SK-N-SH (cell line): ENCODE results near the gene HDGFL2. TPM values are rescaled to one million over a fixed set of nuclear protein-coding genes. Genes with fewer than 3 reads are reported as not detected.

ENCODE experiments used
- CTCF ChIA-PET: fragments of 300-600, 350-600 bp; formaldehyde crosslinking; extraction: SDS; loops from one replicate; lab custom pipeline; 2021; lab: Yijun Ruan, JAX
- POLR2A ChIA-PET: fragments of 350-600 bp; sonication (Branson Sonifier 250); formaldehyde crosslinking; extraction: SDS; loops from one replicate; lab custom pipeline; 2020; ENCODE audit warnings: antibody characterized with exemption, inconsistent platforms; lab: Yijun Ruan, JAX
- DNase-seq: peaks from one replicate; pipeline ENCODE4 v3.0.0; 2012
- H2AFZ ChIP-seq: fragments of 200-600 bp; sonication (generic); 2 replicates; pipeline ENCODE4 v1.8.1; 2016; ENCODE audit warnings: antibody characterized with exemption, mild to moderate bottlenecking, low read depth
- H3F3A ChIP-seq: fragments of 200-600 bp; sonication (generic); replicated peaks from 2 replicates; pipeline ENCODE3; 2016; ENCODE audit warnings: antibody characterized with exemption, mild to moderate bottlenecking; ENCODE audit not compliant: insufficient read depth
- H3K27ac ChIP-seq, 2 experiments: fragments of 200-500 bp in 1 of 2; fragments of 200-600 bp in 1 of 2; sonication (Bioruptor generic) in 1 of 2; sonication (generic), shearing (Covaris generic) in 1 of 2; 2 replicates each; pipeline versions ENCODE4 v1.5.1 to v1.6.1; 2014 to 2016; ENCODE audit warnings: low read depth in 2 of 2, inconsistent platforms in 1 of 2, low read length in 1 of 2, mild to moderate bottlenecking in 1 of 2, mixed read lengths in 1 of 2
- H3K27me3 ChIP-seq: fragments of 200-600 bp; sonication (generic), shearing (Covaris generic); 2 replicates; pipeline ENCODE4 v1.6.1; 2016; ENCODE audit warnings: mixed run types; ENCODE audit not compliant: insufficient read depth
- H3K36me3 ChIP-seq, 2 experiments: fragments of 200-500 bp in 1 of 2; fragments of 200-600 bp in 1 of 2; sonication (Bioruptor generic) in 1 of 2; sonication (generic) in 1 of 2; replicated peaks in 1 of 2; 2 replicates each; pipeline versions ENCODE3 to v1.5.1; 2014 to 2016; ENCODE audit warnings: low read length in 1 of 2, mild to moderate bottlenecking in 1 of 2; ENCODE audit not compliant: insufficient read depth in 2 of 2, control insufficient read depth in 1 of 2
- H3K4me1 ChIP-seq, 2 experiments: fragments of 200-500 bp in 1 of 2; fragments of 200-600 bp in 1 of 2; sonication (Bioruptor generic) in 1 of 2; sonication (generic), shearing (Covaris generic) in 1 of 2; 2 replicates each; pipeline versions ENCODE4 v1.5.1 to v1.6.1; 2014 to 2016; ENCODE audit warnings: low read depth in 1 of 2, low read length in 1 of 2, mixed run types in 1 of 2; ENCODE audit not compliant: insufficient read depth in 2 of 2, control insufficient read depth in 1 of 2
- H3K4me2 ChIP-seq: fragments of 200-600 bp; sonication (generic), shearing (Covaris generic); 2 replicates; pipeline ENCODE4 v1.6.1; 2017; ENCODE audit warnings: mixed run types
- H3K4me3 ChIP-seq, 2 experiments: fragments of 200-500 bp in 1 of 2; fragments of 200-600 bp in 1 of 2; sonication (Bioruptor generic) in 1 of 2; sonication (generic), shearing (Covaris generic) in 1 of 2; 2 replicates each; pipeline versions ENCODE4 v1.5.1 to v1.8.1; 2014 to 2016; ENCODE audit warnings: low read depth in 2 of 2, inconsistent platforms in 1 of 2, low read length in 1 of 2, mild to moderate bottlenecking in 1 of 2, mixed read lengths in 1 of 2, moderate library complexity in 1 of 2
- H3K79me2 ChIP-seq: fragments of 200-600 bp; sonication (generic); 2 replicates; pipeline ENCODE4 v1.8.1; 2017; ENCODE audit warnings: mild to moderate bottlenecking; ENCODE audit not compliant: insufficient read depth
- H3K9ac ChIP-seq: fragments of 200-600 bp; sonication (generic); 2 replicates; pipeline ENCODE4 v1.6.1; 2017; ENCODE audit warnings: mixed run types
- H3K9me2 ChIP-seq: fragments of 200-600 bp; sonication (generic); 2 replicates; pipeline ENCODE4 v1.6.1; 2017; ENCODE audit warnings: mixed run types
- H3K9me3 ChIP-seq: fragments of 200-600 bp; sonication (generic); 2 replicates; pipeline ENCODE4 v1.6.1; 2017; ENCODE audit warnings: mixed run types, mild to moderate bottlenecking, moderate library complexity
- H4K20me1 ChIP-seq: fragments of 200-600 bp; sonication (generic); 2 replicates; pipeline ENCODE4 v1.6.1; 2017; ENCODE audit warnings: mild to moderate bottlenecking, mixed run types; ENCODE audit not compliant: insufficient read depth
- CTCF ChIP-seq: fragments of 200-600 bp; sonication (generic); IDR thresholded peaks from 2 replicates; pipeline ENCODE4 v1.6.1; 2017; ENCODE audit warnings: antibody characterized with exemption, mild to moderate bottlenecking, moderate library complexity
- ELF1 ChIP-seq: IDR thresholded peaks from 2 replicates; pipeline ENCODE4 v1.4.0; 2012
- EZH2phosphoT487 ChIP-seq: fragments of 200-600 bp; sonication (generic); IDR thresholded peaks from 2 replicates; pipeline ENCODE4 v1.6.1; 2017; ENCODE audit warnings: low read depth, mixed run types, mild to moderate bottlenecking, antibody characterized with exemption, moderate library complexity, borderline replicate concordance
- GATA2 ChIP-seq: sonication (generic); formaldehyde crosslinking; IDR thresholded peaks from 2 replicates; pipeline ENCODE4 v1.5.0; 2020; ENCODE audit warnings: mild to moderate bottlenecking, missing genetic modification reagents
- IRF3 ChIP-seq: fragments of 150-350 bp; IDR thresholded peaks from 2 replicates; pipeline ENCODE4 v1.6.1; 2016; ENCODE audit warnings: mild to moderate bottlenecking, low read depth, low read length
- JUND ChIP-seq: IDR thresholded peaks from 2 replicates; pipeline ENCODE4 v1.4.0; 2012
- MXI1 ChIP-seq: IDR thresholded peaks from 2 replicates; pipeline ENCODE4 v1.6.1; 2012; ENCODE audit warnings: mild to moderate bottlenecking, low read depth, low read length, improper control_type of control experiment
- NRF1 ChIP-seq: IDR thresholded peaks from 2 replicates; pipeline ENCODE4 v1.6.1; 2012; ENCODE audit warnings: low read depth, mild to moderate bottlenecking, low read length
- PBX3 ChIP-seq: IDR thresholded peaks from 2 replicates; pipeline ENCODE4; 2012
- POLR2AphosphoS5 ChIP-seq: IDR thresholded peaks from 2 replicates; pipeline ENCODE4 v1.6.1; 2012; ENCODE audit warnings: low read depth, low read length
- RAD21 ChIP-seq: IDR thresholded peaks from 2 replicates; pipeline ENCODE4 v1.6.1; 2012; ENCODE audit warnings: mild to moderate bottlenecking, low read length
- RFX5 ChIP-seq: IDR thresholded peaks from 2 replicates; pipeline ENCODE4 v1.6.1; 2012; ENCODE audit warnings: mild to moderate bottlenecking, improper control_type of control experiment, low read length
- RXRA ChIP-seq: IDR thresholded peaks from 2 replicates; pipeline ENCODE4 v1.4.0; 2012; ENCODE audit warnings: low read depth, mild to moderate bottlenecking, borderline replicate concordance
- SMC3 ChIP-seq: IDR thresholded peaks from 2 replicates; pipeline ENCODE4 v1.6.1; 2012; ENCODE audit warnings: low read depth, low read length, improper control_type of control experiment
- TAF1 ChIP-seq: IDR thresholded peaks from 2 replicates; pipeline ENCODE4 v1.6.1; 2012; ENCODE audit warnings: low read depth, mild to moderate bottlenecking, low read length, moderate library complexity, borderline replicate concordance
- TEAD4 ChIP-seq: IDR thresholded peaks from 2 replicates; pipeline ENCODE4 v1.4.0; 2012; ENCODE audit warnings: mild to moderate bottlenecking, borderline replicate concordance; ENCODE audit not compliant: insufficient read depth
- USF1 ChIP-seq: IDR thresholded peaks from 2 replicates; pipeline ENCODE4 v1.4.0; 2012; ENCODE audit warnings: low read depth, borderline replicate concordance
- USF2 ChIP-seq: fragments of 150-350 bp; IDR thresholded peaks from 2 replicates; pipeline ENCODE4 v1.6.1; 2017; ENCODE audit warnings: antibody characterized with exemption, low read length, low read depth, borderline replicate concordance
- YY1 ChIP-seq: IDR thresholded peaks from 2 replicates; pipeline ENCODE4 v1.4.0; 2012; ENCODE audit warnings: low read depth, mild to moderate bottlenecking
- WGBS: methylation state at CpG from one replicate; pipeline ENCODE4 v1.1.6; 2017; ENCODE audit warnings: low lambda C conversion rate; 5-methylcytosine and 5-hydroxymethylcytosine counted together
- polyA plus RNA-seq, 3 experiments: library from polyadenylated mRNA; depleted of rRNA; stranded (reverse); fragments of >200 nt; gene quantifications; 2 replicates each; pipeline ENCODE4 v1.2.3, GENCODE V29; 2012

Gene HDGFL2
- polyA plus RNA-seq, 1 of the 3 experiments (the other 2 are of a cell fraction): 77.8 TPM

- ChIA-PET CTCF (no interaction called here), POLR2A (no interaction called here)
- no peaks in the 10 kb centered on the region for H3K9me2 ChIP-seq
- TF ChIP-seq RFX5 (no peak), SMC3 (no peak), USF2 (no peak), EZH2phosphoT487 (no peak), NRF1 (no peak), MXI1 (no peak), YY1 (no peak), JUND (no peak), CTCF (no peak), USF1 (no peak), ELF1 (no peak), GATA2 (CRISPR knock-in tag) (no peak), TAF1 (no peak)
- peaks cover 14 to 24% of the 10 kb centered on the region in 2 experiments for H3K36me3 ChIP-seq
- DNase-seq: no peak
- H4K20me1 ChIP-seq: no peaks in the 10 kb centered on the region
- no peak overlapping the region for H3K27ac ChIP-seq
- H3K4me2 ChIP-seq: no peak overlapping the region
- H2AFZ ChIP-seq: no peak overlapping the region
- no peaks in the 10 kb centered on the region for H3K9me3 ChIP-seq
- H3K79me2 ChIP-seq: no peaks in the 10 kb centered on the region; the same call in 1 of the 2 replicates
- no peak overlapping the region for H3K4me3 ChIP-seq
- H3K27me3 ChIP-seq: no peaks in the 10 kb centered on the region
- no peaks in the 10 kb centered on the region for H3K4me1 ChIP-seq
- 97% methylated on average over 19 of the region's 21 CpGs for WGBS
- no peaks in the 10 kb centered on the region for H3F3A ChIP-seq
- no peak overlapping the region for H3K9ac ChIP-seq
Observed at GRCh38 chr19:4491446-4491845, 19.3 kb downstream of the HDGFL2 start.

- H3K27me3 ChIP-seq: no peaks in the 10 kb centered on the region
- H3K9me3 ChIP-seq: no peaks in the 10 kb centered on the region
- H3K27ac ChIP-seq: no peak overlapping the region
- no peaks in the 10 kb centered on the region for H3K9me2 ChIP-seq
- no peak overlapping the region for H3K9ac ChIP-seq
- POLR2A ChIA-PET: no interaction called here
- no peak overlapping the region for H2AFZ ChIP-seq
- no peaks in the 10 kb centered on the region for H3K4me1 ChIP-seq
- DNase-seq: no peak
- no peaks in the 10 kb centered on the region; the same call in 1 of the 2 replicates for H3K79me2 ChIP-seq
- 98% methylated on average over 3 of the region's 3 CpGs for WGBS
- CTCF ChIA-PET: no interaction called here
- no peak overlapping the region for H3K4me2 ChIP-seq
- H3F3A ChIP-seq: no peaks in the 10 kb centered on the region
- H3K36me3 ChIP-seq: peaks cover 18 to 28% of the 10 kb centered on the region in 2 experiments
- no peaks in the 10 kb centered on the region for H4K20me1 ChIP-seq
- H3K4me3 ChIP-seq: no peak overlapping the region
- no peak for TF ChIP-seq PBX3
- TF ChIP-seq USF1: no peak
- TF ChIP-seq TEAD4: no peak
- no peak for TF ChIP-seq RAD21
- TF ChIP-seq POLR2AphosphoS5: no peak
- TF ChIP-seq RXRA: no peak
- TF ChIP-seq IRF3: no peak
- no peak for TF ChIP-seq USF2
Observed at GRCh38 chr19:4492337-4493103, 20.4 kb downstream of the HDGFL2 start.
